ENCODE results near the gene PPARGC1A.

DNA sequence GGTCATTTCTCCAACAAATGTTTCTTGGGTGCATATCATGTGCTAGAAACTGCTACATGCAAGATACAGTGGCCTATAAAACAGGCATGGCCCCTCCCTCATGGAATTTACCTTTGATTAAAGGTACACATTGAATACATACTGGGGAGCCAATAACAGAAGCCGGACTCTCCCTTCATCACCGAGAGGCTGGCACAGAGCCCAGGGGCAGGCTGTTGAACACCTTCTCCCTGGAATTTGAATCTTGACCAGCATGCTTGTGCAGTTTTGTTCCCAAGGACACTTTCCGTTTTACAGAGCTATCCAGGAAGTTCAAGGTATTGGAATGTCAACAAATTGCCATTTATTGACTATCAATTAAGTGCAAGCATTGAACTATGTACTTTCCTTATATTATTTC lies 33.2 kb downstream of the PPARGC1A start:
- TF ChIP-seq, protein P1, sequence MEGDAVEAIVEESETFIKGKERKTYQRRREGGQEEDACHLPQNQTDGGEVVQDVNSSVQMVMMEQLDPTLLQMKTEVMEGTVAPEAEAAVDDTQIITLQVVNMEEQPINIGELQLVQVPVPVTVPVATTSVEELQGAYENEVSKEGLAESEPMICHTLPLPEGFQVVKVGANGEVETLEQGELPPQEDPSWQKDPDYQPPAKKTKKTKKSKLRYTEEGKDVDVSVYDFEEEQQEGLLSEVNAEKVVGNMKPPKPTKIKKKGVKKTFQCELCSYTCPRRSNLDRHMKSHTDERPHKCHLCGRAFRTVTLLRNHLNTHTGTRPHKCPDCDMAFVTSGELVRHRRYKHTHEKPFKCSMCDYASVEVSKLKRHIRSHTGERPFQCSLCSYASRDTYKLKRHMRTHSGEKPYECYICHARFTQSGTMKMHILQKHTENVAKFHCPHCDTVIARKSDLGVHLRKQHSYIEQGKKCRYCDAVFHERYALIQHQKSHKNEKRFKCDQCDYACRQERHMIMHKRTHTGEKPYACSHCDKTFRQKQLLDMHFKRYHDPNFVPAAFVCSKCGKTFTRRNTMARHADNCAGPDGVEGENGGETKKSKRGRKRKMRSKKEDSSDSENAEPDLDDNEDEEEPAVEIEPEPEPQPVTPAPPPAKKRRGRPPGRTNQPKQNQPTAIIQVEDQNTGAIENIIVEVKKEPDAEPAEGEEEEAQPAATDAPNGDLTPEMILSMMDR (IDR thresholded peaks at IDR 0.05) = no peak
- TF ChIP-seq EP300 (IDR thresholded peaks at IDR 0.05) = no peak
- TF ChIP-seq POLR2A (IDR thresholded peaks at IDR 0.05) = no peak
